SK-N-MC (cell line): ENCODE measurements around the gene CARD10.
"Not testable (repeated sequence)": the region's sequence is repeated elsewhere in the genome, so short reads cannot be mapped to it uniquely, and the experiment has no call there.

Source experiments
- EZH2 ChIP-seq: fragments of 200-600 bp; sonication (generic); IDR thresholded peaks from one replicate; pipeline ENCODE4 v1.6.1; 2017; ENCODE audit warnings: antibody characterized with exemption
- FOXP2 ChIP-seq: optimal IDR thresholded peaks from 2 replicates; pipeline ENCODE3; 2011; ENCODE audit warnings: mild to moderate bottlenecking, moderate library complexity; ENCODE audit not compliant: insufficient read depth; ENCODE audit errors: extremely low read length, control extremely low read depth
- POLR2AphosphoS5 ChIP-seq: IDR thresholded peaks from 2 replicates; pipeline ENCODE4 v1.6.1; 2012; ENCODE audit warnings: mild to moderate bottlenecking, low read depth, low read length, borderline replicate concordance

GRCh38 chr22:37468201-37468695 lies 51.0 kb downstream of the CARD10 start:
- TF ChIP-seq POLR2AphosphoS5, EZH2, FOXP2: not testable (repeated sequence)
